Endothelial cell of umbilical vein (primary cell): ENCODE results near the gene LYRM4. TPM values are rescaled to one million over a fixed set of nuclear protein-coding genes. Genes with fewer than 3 reads are reported as not detected.

Source experiments
- BruUV-seq: library from RNA; stranded (reverse); fragments of 400-500 nt; replicated peaks from 2 replicates; lab custom pipeline; 2021; lab: Mats Ljungman, UMichigan
- CTCF ChIA-PET: fragments of 300-600, 350-600 bp; sonication (Branson Sonifier 250); formaldehyde crosslinking; loops from one replicate; lab custom pipeline; 2021; ENCODE audit warnings: antibody characterized with exemption, inconsistent platforms; lab: Charles Lee
- POLR2A ChIA-PET: fragments of 300-600, 350-600 bp; sonication (Branson Sonifier 250); formaldehyde crosslinking; loops from one replicate; lab custom pipeline; 2021; ENCODE audit warnings: antibody characterized with exemption, inconsistent platforms; lab: Charles Lee
- DNase-seq: peaks from one replicate; pipeline ENCODE4 v3.0.0-alpha.2; 2011; ENCODE audit warnings: low read depth, low spot score
- FAIRE-seq: peaks from 2 replicates; lab custom pipeline; 2011; peaks lifted over from hg19 to GRCh38; lab: Jason Lieb, UNC
- H2AFZ ChIP-seq: 2 replicates; pipeline ENCODE4 v1.6.0; 2012; ENCODE audit warnings: low read depth, low read length, control low read depth, inconsistent platforms
- H3K27ac ChIP-seq: 2 replicates; pipeline ENCODE4 v1.5.1; 2011; ENCODE audit warnings: low read depth, mild to moderate bottlenecking, control low read depth, low read length, moderate library complexity; ENCODE audit not compliant: insufficient read depth
- H3K27me3 ChIP-seq, 2 experiments: 2 replicates each; pipeline versions ENCODE4 v1.6.0 to v1.6.1; 2011; ENCODE audit warnings: low read length in 2 of 2, mixed read lengths in 1 of 2; ENCODE audit not compliant: control insufficient read depth in 2 of 2, insufficient read depth in 2 of 2
- H3K36me3 ChIP-seq, 2 experiments: 2 replicates in 1 of 2; 3 replicates in 1 of 2; pipeline ENCODE4 v1.5.1; 2011; ENCODE audit warnings: low read length in 2 of 2, mild to moderate bottlenecking in 1 of 2, moderate library complexity in 1 of 2; ENCODE audit not compliant: control insufficient read depth in 2 of 2, insufficient read depth in 2 of 2; ENCODE audit errors: extremely low read depth in 1 of 2
- H3K4me1 ChIP-seq: 3 replicates; pipeline ENCODE4 v1.5.1; 2011; ENCODE audit warnings: mild to moderate bottlenecking, low read length; ENCODE audit not compliant: control insufficient read depth, insufficient read depth; ENCODE audit errors: extremely low read depth
- H3K4me2 ChIP-seq: 2 replicates; pipeline ENCODE4 v1.6.1; 2011; ENCODE audit warnings: low read length, control low read depth, mixed read lengths; ENCODE audit not compliant: insufficient read depth
- H3K4me3 ChIP-seq, 3 experiments: fragments of 200-600 bp in 1 of 3; sonication (generic), shearing (Covaris generic) in 1 of 3; replicated peaks in 1 of 3; 2 replicates each; pipeline ENCODE4 v1.5.1; 2011 to 2016; ENCODE audit warnings: control low read depth in 3 of 3, low read length in 3 of 3, mild to moderate bottlenecking in 2 of 3, inconsistent platforms in 1 of 3, low read depth in 1 of 3, moderate library complexity in 1 of 3; ENCODE audit not compliant: insufficient read depth in 1 of 3
- H3K79me2 ChIP-seq: 2 replicates; pipeline ENCODE4 v1.6.0; 2012; ENCODE audit warnings: low read length, inconsistent platforms; ENCODE audit not compliant: control insufficient read depth, insufficient read depth
- H3K9ac ChIP-seq: replicated peaks from 2 replicates; pipeline ENCODE3; 2011; ENCODE audit warnings: low read length, control low read depth; ENCODE audit not compliant: insufficient read depth; ENCODE audit errors: extremely low read depth
- H3K9me1 ChIP-seq: replicated peaks from 3 replicates; pipeline ENCODE4 v1.6.0; 2011; ENCODE audit warnings: mild to moderate bottlenecking, low read length; ENCODE audit not compliant: control insufficient read depth, insufficient read depth; ENCODE audit errors: extremely low read depth
- H3K9me3 ChIP-seq: replicated peaks from 2 replicates; pipeline ENCODE4 v1.5.1; 2012; ENCODE audit warnings: low read length, inconsistent platforms; ENCODE audit not compliant: control insufficient read depth, insufficient read depth
- H4K20me1 ChIP-seq: replicated peaks from 2 replicates; pipeline ENCODE3; 2011; ENCODE audit warnings: mild to moderate bottlenecking, low read length; ENCODE audit not compliant: control insufficient read depth, insufficient read depth; ENCODE audit errors: extremely low read depth
- EZH2 ChIP-seq: IDR thresholded peaks from 2 replicates; pipeline ENCODE4 v1.6.1; 2012; ENCODE audit warnings: borderline replicate concordance, low read depth, mild to moderate bottlenecking, moderate library complexity, low read length, inconsistent platforms; ENCODE audit not compliant: severe bottlenecking
- FOS ChIP-seq: IDR thresholded peaks from 2 replicates; pipeline ENCODE4 v1.6.1; 2011; ENCODE audit warnings: mild to moderate bottlenecking, low read length, moderate library complexity, borderline replicate concordance; ENCODE audit not compliant: insufficient read depth
- GATA2 ChIP-seq: IDR thresholded peaks from 2 replicates; pipeline ENCODE4 v1.7.0; 2011; ENCODE audit warnings: low read depth, mild to moderate bottlenecking, moderate library complexity, mixed read lengths, low read length; ENCODE audit not compliant: insufficient read length, insufficient read depth
- MYC ChIP-seq: IDR thresholded peaks from one replicate; pipeline ENCODE4 v1.6.1; 2011; ENCODE audit warnings: mild to moderate bottlenecking, low read depth, low read length
- POLR2A ChIP-seq: IDR thresholded peaks from 2 replicates; pipeline ENCODE4 v1.6.1; 2012; ENCODE audit warnings: low read depth, mild to moderate bottlenecking, control low read depth, low read length
- dilution Hi-C: fragments of 300-500 bp; cut with MboI; formaldehyde crosslinking; loops from one replicate; pipeline ENCODE4 v1.15.0; 2019; ENCODE audit warnings: low sequenced_read_pairs; ENCODE audit not compliant: extremely low pct_ligation_motif_present
- intact Hi-C: fragments of 100-400 bp; cut with micrococcal nuclease; formaldehyde crosslinking; loops from one replicate; pipeline ENCODE4 v1.10.0; 2022
- polyA plus RNA-seq, 4 experiments: library from polyadenylated mRNA; depleted of rRNA in 3 of 4; stranded (reverse) in 3 of 4; unstranded in 1 of 4; fragments of >200 nt; gene quantifications; 2 replicates each; pipeline versions ENCODE4 v1.2.1 to v1.2.3, GENCODE V29; 2011 to 2012; ENCODE audit warnings: missing spikeins in 1 of 4
- total RNA-seq: library from RNA; stranded (reverse); gene quantifications from 2 replicates; pipeline ENCODE4 v1.2.3, GENCODE V29; 2021
- TF ChIP-seq, protein P1 (sequence below), 2 donors: IDR thresholded peaks; 1 replicate in 1 of 2; 2 replicates in 1 of 2; pipeline ENCODE4 v1.5.1; 2011; ENCODE audit warnings: low read length in 2 of 2, mild to moderate bottlenecking in 2 of 2, moderate library complexity in 2 of 2, control low read depth in 1 of 2, inconsistent platforms in 1 of 2, low read depth in 1 of 2; ENCODE audit not compliant: insufficient read depth in 1 of 2; ENCODE audit errors: extremely low read depth in 1 of 2
- TF ChIP-seq, protein P2 (sequence below): IDR thresholded peaks from 2 replicates; pipeline ENCODE4 v1.6.1; 2011; ENCODE audit not compliant: insufficient read depth, insufficient read length

Gene LYRM4
- total and polyA plus RNA-seq, 2 donors (not counting 3 experiments of a cell fraction or from before 2014, with no cell fraction given), result 39.5 to 44.0 TPM

DNA sequence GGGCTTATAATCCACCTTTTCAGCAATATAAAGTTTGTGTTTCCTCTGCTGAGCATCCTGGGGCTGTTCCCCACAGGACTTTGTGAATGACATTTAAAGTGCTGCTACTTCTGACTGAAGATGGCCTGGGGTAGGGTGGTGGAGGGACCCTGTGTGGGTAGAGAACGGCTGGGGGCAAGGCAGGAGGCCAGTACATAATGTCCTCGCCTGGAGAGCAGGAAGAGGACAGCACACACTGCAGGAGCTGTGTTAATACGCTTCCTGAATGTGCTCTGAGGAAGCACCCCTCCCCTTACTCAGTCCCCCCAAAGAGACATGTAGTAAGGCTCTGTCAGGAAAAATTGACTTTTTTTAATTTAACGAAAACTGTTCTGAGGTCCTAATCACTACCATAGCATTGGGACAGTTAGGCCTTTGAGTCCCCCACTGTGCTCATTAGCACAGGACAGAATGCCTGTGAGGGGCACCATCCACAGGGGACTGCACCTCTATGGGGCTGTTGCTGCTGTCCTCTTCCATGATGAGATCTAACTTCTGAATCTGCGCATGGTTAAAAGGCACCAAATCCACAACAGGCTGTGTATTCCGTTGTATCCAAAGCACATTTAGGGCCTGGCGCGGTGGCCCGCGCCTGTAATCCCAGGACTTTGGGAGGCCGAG lies 68.5 kb downstream of the LYRM4 start:
- Histone ChIP-seq H4K20me1 (no peaks in the 10 kb centered on the region), H3K79me2 (no peaks in the 10 kb centered on the region), H3K4me3 (no peak overlapping the region), H3K27ac (no peak overlapping the region), H3K9me1 (no peaks in the 10 kb centered on the region), H3K27me3 (no peaks in the 10 kb centered on the region), H3K4me1 (peaks cover 16% of the 10 kb centered on the region), H3K4me2 (no peak overlapping the region), H3K9me3 (no peaks in the 10 kb centered on the region), H3K36me3 (no peaks in the 10 kb centered on the region), H3K9ac (no peak overlapping the region), H2AFZ (no peak overlapping the region)
- no peak for FAIRE-seq
- dilution Hi-C loops, result no loop called here
- DNase-seq, result no peak
- TF ChIP-seq EZH2 (no peak), MYC (no peak), GATA2 (no peak), FOS (no peak), POLR2A (no peak)
- TF ChIP-seq, protein P1, sequence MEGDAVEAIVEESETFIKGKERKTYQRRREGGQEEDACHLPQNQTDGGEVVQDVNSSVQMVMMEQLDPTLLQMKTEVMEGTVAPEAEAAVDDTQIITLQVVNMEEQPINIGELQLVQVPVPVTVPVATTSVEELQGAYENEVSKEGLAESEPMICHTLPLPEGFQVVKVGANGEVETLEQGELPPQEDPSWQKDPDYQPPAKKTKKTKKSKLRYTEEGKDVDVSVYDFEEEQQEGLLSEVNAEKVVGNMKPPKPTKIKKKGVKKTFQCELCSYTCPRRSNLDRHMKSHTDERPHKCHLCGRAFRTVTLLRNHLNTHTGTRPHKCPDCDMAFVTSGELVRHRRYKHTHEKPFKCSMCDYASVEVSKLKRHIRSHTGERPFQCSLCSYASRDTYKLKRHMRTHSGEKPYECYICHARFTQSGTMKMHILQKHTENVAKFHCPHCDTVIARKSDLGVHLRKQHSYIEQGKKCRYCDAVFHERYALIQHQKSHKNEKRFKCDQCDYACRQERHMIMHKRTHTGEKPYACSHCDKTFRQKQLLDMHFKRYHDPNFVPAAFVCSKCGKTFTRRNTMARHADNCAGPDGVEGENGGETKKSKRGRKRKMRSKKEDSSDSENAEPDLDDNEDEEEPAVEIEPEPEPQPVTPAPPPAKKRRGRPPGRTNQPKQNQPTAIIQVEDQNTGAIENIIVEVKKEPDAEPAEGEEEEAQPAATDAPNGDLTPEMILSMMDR (IDR thresholded peaks at IDR 0.05; ENCODE audit: extremely low read depth in 1 of 2, insufficient read depth in 1 of 2, low read depth in 1 of 2, low read length in 2 of 2), result no peak
- TF ChIP-seq, protein P2, sequence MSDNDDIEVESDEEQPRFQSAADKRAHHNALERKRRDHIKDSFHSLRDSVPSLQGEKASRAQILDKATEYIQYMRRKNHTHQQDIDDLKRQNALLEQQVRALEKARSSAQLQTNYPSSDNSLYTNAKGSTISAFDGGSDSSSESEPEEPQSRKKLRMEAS, result no peak
- POLR2A ChIA-PET, result no interaction called here
- BruUV-seq, result no TSS peak
- CTCF ChIA-PET, result interaction anchor here (0.9 to 2.4 kb wide), 5 partner anchors 9 to 48 kb away, joined by 3 to 7 read pairs (median 4); no protein-coding TSS in a partner anchor
- intact Hi-C loops, result no loop called here
